Measurements from ENCODE around the gene SLC22A9.

Gene SLC22A9

GRCh38 chr11:63445118-63445517, 75.5 kb downstream of the SLC22A9 start:
- DNase-seq: no peak

DNA sequence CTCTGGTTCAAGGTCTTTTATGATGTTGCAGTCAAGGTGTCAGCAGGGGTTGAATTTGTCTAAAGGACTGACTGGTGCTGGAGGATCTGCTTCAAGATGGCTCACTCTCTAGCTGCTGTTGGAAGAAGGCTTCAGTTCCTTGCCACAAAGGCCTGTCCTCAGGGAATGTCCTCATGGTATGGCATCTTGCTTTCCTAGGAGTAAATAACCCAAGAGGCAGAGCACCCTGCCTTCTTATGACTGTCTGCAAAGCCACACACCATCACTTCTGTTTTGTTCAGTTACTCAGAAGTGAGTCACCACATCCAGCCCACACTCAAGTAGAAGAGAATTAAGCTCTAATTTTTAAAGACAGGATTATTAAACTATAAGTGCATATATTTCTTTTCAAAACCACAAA, 76.1 kb downstream of the SLC22A9 start:
- DNase-seq: no peak

GRCh38 chr11:63448646-63449045, 79.1 kb downstream of the SLC22A9 start:
- DNase-seq: no peak

- no peak for DNase-seq
Observed at GRCh38 chr11:63459586-63459985, 90.0 kb downstream of the SLC22A9 start.
